Measurements from ENCODE around the gene MAML1.

The MAML1 gene

GRCh38 chr5:179798144-179798770, 65.6 kb downstream of the MAML1 start:
- H3K27me3 Mint-ChIP-seq = no peaks in the 10 kb centered on the region
- ATAC-seq (no peak), DNase-seq (no peak)
- no peaks in the 10 kb centered on the region for H3K9me3 Mint-ChIP-seq
- H3K36me3 Mint-ChIP-seq (ENCODE audit: low read depth) = peaks cover 6% of the 10 kb centered on the region
- peaks cover 41% of the 10 kb centered on the region for H3K4me1 Mint-ChIP-seq
- H3K27ac Mint-ChIP-seq = no peak overlapping the region
- no peak overlapping the region for H3K4me3 Mint-ChIP-seq

DNA sequence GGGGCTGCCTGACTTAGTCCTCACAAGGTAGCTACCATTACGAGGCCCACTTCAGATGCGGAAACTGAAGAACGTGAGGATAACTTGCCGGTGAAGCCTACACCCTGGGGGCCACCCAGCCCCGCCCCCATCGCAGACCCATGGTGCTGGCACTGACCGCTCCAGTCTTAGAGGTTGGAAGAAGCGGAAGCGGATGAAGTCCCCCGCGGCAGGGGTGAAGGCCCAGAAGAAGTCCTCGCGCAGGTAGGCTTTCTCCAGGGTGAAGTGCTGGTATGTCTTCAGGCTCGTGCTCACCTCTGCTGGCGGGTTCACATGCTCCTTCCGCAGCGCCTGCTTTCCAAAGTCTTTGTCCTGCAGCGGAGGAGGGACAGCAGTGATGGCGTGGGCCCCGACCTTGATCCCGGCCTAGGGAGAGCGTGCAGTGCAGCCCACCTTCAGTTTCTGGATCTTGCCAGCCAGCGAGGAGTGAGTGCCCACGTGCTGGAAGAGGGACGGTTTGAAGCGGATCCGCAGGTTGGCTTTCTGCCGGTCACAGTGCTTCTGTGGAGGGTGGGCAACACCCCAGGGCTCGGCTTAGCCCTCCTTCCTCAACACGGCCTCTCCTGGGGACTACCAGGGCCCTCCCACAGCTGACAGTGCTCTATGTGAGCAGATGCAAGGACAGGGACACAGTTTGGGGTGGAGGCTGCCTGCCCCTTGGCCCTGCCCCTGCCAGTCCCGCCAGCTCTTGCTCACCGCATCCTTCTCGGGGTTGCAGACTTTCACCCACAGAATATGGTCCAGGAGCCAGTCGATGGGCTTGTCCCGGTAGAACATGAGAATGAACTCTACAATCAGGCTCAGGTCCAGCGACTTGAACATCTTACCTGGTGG, 66.4 kb downstream of the MAML1 start:
- DNase-seq (no peak), ATAC-seq (no peak)
- Mint-ChIP-seq H3K27ac (no peak overlapping the region), H3K4me1 (peaks cover 39% of the 10 kb centered on the region), H3K27me3 (no peaks in the 10 kb centered on the region), H3K9me3 (no peaks in the 10 kb centered on the region), H3K4me3 (no peak overlapping the region), H3K36me3 (ENCODE audit: low read depth) (peaks cover 6% of the 10 kb centered on the region)

DNA sequence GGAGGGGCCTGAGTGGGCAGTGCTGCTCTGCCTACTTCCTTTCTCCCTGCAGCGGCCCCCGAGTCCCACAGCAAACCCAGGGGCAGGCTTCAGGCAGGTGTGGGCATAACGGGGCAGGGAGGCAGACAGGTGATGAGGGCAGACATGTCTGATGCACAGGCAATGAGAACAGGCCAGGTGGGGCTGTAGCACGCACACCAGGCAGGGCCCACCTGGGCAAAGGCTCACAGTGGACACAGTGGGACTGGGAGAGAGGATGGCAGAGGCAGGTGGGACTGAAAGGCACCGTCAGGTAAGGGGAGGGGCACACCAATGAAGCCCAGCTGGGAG, 67.0 kb downstream of the MAML1 start:
- H3K27me3 Mint-ChIP-seq = no peaks in the 10 kb centered on the region
- ATAC-seq (no peak), DNase-seq (no peak)
- peaks cover 39% of the 10 kb centered on the region for H3K4me1 Mint-ChIP-seq
- H3K27ac Mint-ChIP-seq = no peak overlapping the region
- no peaks in the 10 kb centered on the region for H3K9me3 Mint-ChIP-seq
- peaks cover 6% of the 10 kb centered on the region for H3K36me3 Mint-ChIP-seq (ENCODE audit: low read depth)
- no peak overlapping the region for H3K4me3 Mint-ChIP-seq

DNA sequence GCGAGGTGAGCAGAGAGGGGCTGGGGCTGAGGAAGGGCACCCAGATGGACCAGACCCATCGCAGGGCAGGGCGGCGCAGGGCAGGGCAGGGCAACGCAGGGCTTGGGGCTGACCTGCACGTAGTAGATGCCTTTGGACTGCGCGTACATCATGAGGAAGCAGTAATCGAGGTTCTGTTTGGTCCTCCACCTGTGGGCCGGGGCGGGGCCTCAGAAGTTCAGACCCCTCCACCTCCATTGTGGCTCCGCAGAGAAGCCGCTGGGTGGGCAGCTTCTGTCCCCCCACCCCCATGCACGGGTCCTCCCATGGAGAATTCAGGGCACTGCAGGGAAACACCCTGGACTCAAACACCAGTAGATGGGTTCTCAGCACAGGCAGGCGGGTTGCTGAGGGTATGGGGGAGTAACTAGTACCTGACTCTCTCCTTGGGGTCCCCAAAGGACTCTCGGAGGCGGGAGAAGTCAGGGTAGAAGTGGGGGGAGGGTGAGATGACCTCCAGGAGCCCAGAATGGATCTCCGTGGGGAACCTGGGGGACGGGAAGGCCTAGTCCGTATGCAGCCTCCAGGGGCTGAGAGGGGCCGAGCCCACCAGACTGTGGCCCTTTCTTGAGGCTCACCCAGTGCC, 67.6 kb downstream of the MAML1 start:
- Mint-ChIP-seq H3K4me1 (peaks cover 39% of the 10 kb centered on the region), H3K4me3 (no peak overlapping the region), H3K36me3 (ENCODE audit: low read depth) (peaks cover 6% of the 10 kb centered on the region), H3K27ac (no peak overlapping the region), H3K9me3 (no peaks in the 10 kb centered on the region), H3K27me3 (no peaks in the 10 kb centered on the region)
- ATAC-seq = no peak
- DNase-seq = no peak

DNA sequence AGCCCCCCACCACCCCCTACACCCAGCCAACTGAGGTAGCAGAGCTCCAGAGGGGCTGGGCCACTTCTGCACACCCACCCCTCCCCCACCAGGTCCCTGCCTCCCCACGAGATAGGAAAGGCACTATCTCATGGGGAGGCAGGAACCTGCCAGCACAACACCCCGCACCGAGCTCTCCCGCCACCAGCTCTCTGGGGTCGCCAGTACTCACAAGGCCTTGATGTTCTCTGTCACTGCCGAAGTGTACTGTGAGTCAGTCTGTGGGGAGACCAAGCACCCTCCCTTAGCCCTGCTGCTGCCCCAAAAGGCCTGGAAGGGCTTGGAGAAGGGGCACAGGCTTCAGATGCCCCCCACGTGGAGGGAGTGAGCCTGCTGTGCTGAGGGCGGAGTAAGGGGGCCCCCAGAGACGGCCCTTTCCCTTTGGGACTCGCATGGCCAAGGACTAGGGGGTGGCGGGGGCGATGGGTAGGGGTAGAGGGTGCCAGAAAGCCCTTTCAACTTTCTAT, 68.1 kb downstream of the MAML1 start:
- ATAC-seq = no peak
- no peaks in the 10 kb centered on the region for H3K27me3 Mint-ChIP-seq
- no peak overlapping the region for H3K27ac Mint-ChIP-seq
- no peak for DNase-seq
- H3K9me3 Mint-ChIP-seq = no peaks in the 10 kb centered on the region
- H3K4me1 Mint-ChIP-seq = peaks cover 40% of the 10 kb centered on the region
- no peak overlapping the region for H3K4me3 Mint-ChIP-seq
- H3K36me3 Mint-ChIP-seq (ENCODE audit: low read depth) = peaks cover 6% of the 10 kb centered on the region

GRCh38 chr5:179801304-179802206, 68.9 kb downstream of the MAML1 start:
- peak; percentile 91 for DNase-seq
- peak; percentile 44 for ATAC-seq
- Mint-ChIP-seq H3K27me3 (no peaks in the 10 kb centered on the region), H3K4me1 (peaks cover 40% of the 10 kb centered on the region), H3K9me3 (no peaks in the 10 kb centered on the region), H3K36me3 (ENCODE audit: low read depth) (peaks cover 6% of the 10 kb centered on the region), H3K27ac (peak overlapping the region; percentile 61), H3K4me3 (peak overlapping the region; percentile 47)

- H3K36me3 Mint-ChIP-seq (ENCODE audit: low read depth) = peaks cover 3% of the 10 kb centered on the region
- H3K4me1 Mint-ChIP-seq = peaks cover 34% of the 10 kb centered on the region
- ATAC-seq (no peak), DNase-seq (no peak)
- no peaks in the 10 kb centered on the region for H3K27me3 Mint-ChIP-seq
- no peaks in the 10 kb centered on the region for H3K9me3 Mint-ChIP-seq
- H3K4me3 Mint-ChIP-seq = no peak overlapping the region
- no peak overlapping the region for H3K27ac Mint-ChIP-seq
Observed at GRCh38 chr5:179802207-179802883, 69.7 kb downstream of the MAML1 start.

- peaks cover 34% of the 10 kb centered on the region for H3K4me1 Mint-ChIP-seq
- ATAC-seq (no peak), DNase-seq (no peak)
- no peak overlapping the region for H3K27ac Mint-ChIP-seq
- peaks cover 3% of the 10 kb centered on the region for H3K36me3 Mint-ChIP-seq (ENCODE audit: low read depth)
- no peak overlapping the region for H3K4me3 Mint-ChIP-seq
- H3K27me3 Mint-ChIP-seq = no peaks in the 10 kb centered on the region
- no peaks in the 10 kb centered on the region for H3K9me3 Mint-ChIP-seq
Observed at GRCh38 chr5:179802950-179803562, 70.4 kb downstream of the MAML1 start.

DNA sequence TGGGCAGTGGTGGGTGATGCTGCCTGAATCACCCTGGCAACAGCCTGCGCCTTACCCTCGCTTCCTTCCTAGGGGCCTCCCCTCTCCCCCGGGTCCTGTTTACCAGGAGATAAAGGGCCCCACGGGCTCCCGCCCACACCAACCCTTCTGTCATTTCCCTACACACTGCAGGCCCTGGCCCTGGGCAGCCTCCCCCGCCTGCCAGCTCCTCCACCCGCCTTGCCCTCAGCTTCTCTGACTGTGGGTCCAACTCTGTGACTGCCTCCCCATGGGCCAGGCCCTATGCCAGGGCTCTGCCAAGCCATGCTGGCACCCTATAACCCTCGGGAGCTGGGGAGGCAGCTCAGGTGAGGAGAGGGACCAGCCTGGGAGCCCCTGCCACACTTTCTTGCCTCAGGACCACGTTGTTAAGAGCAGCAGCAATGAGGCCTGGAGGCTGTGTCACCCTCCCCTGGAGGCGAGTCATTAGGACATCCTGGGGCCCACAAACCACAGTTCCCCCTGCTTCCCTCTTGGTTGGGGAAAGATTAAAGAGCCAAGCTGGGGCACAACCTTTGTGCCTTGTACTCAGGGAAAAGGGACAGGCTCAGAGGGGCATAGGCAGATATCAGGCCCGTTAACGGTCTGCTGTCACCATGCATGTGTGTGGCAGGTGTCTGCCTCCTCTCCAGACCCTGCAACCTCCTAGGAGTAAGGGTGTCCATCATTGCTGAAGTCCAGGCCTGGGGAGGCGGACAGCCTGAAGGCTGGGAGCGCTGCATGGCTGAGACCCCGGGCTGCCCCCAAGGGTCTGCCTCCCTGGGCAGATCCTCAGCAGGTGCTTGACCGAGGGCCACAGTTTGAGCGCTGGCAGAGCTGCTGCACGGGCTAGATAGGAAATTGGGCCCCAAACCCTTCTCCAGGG, 71.3 kb downstream of the MAML1 start:
- H3K9me3 Mint-ChIP-seq = no peaks in the 10 kb centered on the region
- peak overlapping the region; percentile 75 for H3K27ac Mint-ChIP-seq
- peak; percentile 74 for ATAC-seq
- peaks cover 3% of the 10 kb centered on the region for H3K36me3 Mint-ChIP-seq (ENCODE audit: low read depth)
- H3K4me3 Mint-ChIP-seq = peak overlapping the region; percentile 78
- peaks cover 34% of the 10 kb centered on the region for H3K4me1 Mint-ChIP-seq
- DNase-seq = peak; percentile 74
- no peaks in the 10 kb centered on the region for H3K27me3 Mint-ChIP-seq

DNA sequence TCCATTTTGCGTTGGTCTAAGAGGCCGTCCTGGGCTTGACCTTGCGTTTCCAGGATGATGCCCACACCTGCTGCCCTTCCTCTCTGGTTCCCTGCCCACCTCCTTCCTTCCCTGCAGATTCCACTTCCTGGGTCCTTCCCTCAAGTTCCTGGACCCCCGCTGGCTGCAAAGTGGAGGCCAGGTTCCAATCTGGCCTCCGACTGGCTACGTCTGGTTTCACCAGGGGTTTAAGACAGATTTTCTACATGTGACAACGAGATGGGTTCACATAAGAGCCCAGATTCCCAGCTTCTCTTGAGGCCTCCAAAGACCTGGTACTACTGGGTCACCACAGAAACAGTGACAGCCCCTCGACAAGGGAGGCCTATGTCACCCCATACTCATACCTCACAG, 71.9 kb downstream of the MAML1 start:
- Mint-ChIP-seq H3K9me3 (no peaks in the 10 kb centered on the region), H3K4me3 (peak overlapping the region; percentile 78), H3K27me3 (no peaks in the 10 kb centered on the region), H3K27ac (no peak overlapping the region), H3K36me3 (ENCODE audit: low read depth) (peaks cover 3% of the 10 kb centered on the region), H3K4me1 (peaks cover 34% of the 10 kb centered on the region)
- DNase-seq = no peak
- ATAC-seq = no peak

- DNase-seq = no peak
- Mint-ChIP-seq H3K4me3 (peak overlapping the region; percentile 78), H3K27ac (peak overlapping the region; percentile 64), H3K9me3 (no peaks in the 10 kb centered on the region), H3K27me3 (no peaks in the 10 kb centered on the region), H3K4me1 (peaks cover 34% of the 10 kb centered on the region), H3K36me3 (ENCODE audit: low read depth) (peaks cover 3% of the 10 kb centered on the region)
- ATAC-seq = no peak
Observed at GRCh38 chr5:179805070-179805528, 72.5 kb downstream of the MAML1 start.

DNA sequence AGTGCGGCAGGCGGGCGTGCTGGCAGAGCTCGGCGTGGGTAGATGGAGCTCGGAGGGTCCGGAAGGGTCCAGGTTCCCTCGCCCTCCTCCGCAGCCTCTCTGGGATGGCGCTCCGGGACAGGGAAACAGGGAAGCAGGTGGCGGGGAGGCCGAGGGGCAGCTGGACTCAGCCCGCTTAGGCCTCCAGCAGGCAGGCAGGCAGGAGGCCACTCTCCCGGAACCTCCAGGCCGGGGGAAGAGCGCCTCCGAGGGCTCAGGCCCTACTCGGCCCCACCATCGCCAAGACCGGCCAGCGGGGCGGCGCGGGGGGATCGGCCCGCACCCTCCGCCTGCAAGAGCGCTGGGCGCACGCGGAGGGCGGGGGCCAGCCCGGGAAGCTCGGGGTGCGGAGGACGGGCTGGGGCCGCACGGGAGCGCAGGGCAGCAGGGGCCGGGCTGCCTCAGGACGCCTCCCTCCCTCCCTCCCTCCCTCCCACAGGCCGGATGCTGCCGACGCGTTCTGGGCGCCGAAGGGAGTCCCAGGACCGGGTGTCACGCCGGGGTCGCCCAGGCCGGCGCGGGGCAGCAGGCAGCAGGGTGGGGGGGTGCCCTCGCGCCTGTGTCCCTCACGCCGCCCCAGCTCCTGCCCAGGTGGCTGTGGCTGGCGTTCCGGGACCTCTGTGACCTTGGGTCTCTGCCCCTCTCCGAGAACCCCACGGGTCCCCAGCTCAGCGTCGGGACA, 73.1 kb downstream of the MAML1 start:
- Mint-ChIP-seq H3K9me3 (no peaks in the 10 kb centered on the region), H3K27me3 (no peaks in the 10 kb centered on the region), H3K36me3 (ENCODE audit: low read depth) (peaks cover 3% of the 10 kb centered on the region), H3K4me3 (peak overlapping the region; percentile 78), H3K4me1 (peaks cover 34% of the 10 kb centered on the region), H3K27ac (peak overlapping the region; percentile 64)
- ATAC-seq (no peak), DNase-seq (peak; percentile 49)

Data from activated naive CD8-positive, alpha-beta T cell treated with anti-CD3 and anti-CD28 coated beads, Interleukin-2, amount 50 U/mL, for 24 hours (primary cell).